HepG2 (cell line): ENCODE results near the gene TP53. TPM values are rescaled to one million over a fixed set of nuclear protein-coding genes. Genes with fewer than 3 reads are reported as not detected.
A peak's percentile ranks its signal among the peaks of the same experiment; 100 is the strongest.

Source experiments
- AGO1 ChIP-seq: fragments of 200-400 bp; formaldehyde crosslinking; IDR thresholded peaks from 2 replicates; pipeline ENCODE4 v1.6.1; 2017; ENCODE audit warnings: mild to moderate bottlenecking, low read depth, low read length, moderate library complexity; ENCODE audit not compliant: poor library complexity, severe bottlenecking
- CBX2 ChIP-seq, 2 experiments: fragments of 200-600 bp in 1 of 2; sonication (generic); formaldehyde crosslinking in 1 of 2; IDR thresholded peaks; 2 replicates each; pipeline versions ENCODE4 v1.7.0 to v1.8.1; 2018 to 2022; ENCODE audit warnings: low read depth in 2 of 2, low read length in 1 of 2, mild to moderate bottlenecking in 1 of 2, missing genetic modification reagents in 1 of 2
- ELF4 ChIP-seq: sonication (generic); formaldehyde crosslinking; IDR thresholded peaks from 2 replicates; pipeline ENCODE4 v1.5.0; 2020; ENCODE audit warnings: missing genetic modification reagents, mild to moderate bottlenecking, moderate library complexity, borderline replicate concordance
- ERF ChIP-seq: IDR thresholded peaks from 2 replicates; pipeline ENCODE4 v1.6.1; 2018; ENCODE audit warnings: missing biosample characterization, missing genetic modification reagents
- HDAC6 ChIP-seq: fragments of 200-600 bp; sonication (generic); IDR thresholded peaks from 2 replicates; pipeline ENCODE4 v1.7.0; 2017; ENCODE audit warnings: mild to moderate bottlenecking, antibody characterized with exemption, low read length, low read depth
- HOMEZ ChIP-seq: IDR thresholded peaks from 2 replicates; pipeline ENCODE4 v1.6.1; 2016; ENCODE audit warnings: low read depth
- LBX2 ChIP-seq: sonication (generic); formaldehyde crosslinking; IDR thresholded peaks from 2 replicates; pipeline ENCODE4 v1.5.0; 2020; ENCODE audit warnings: missing genetic modification reagents, mild to moderate bottlenecking, borderline replicate concordance
- MAFG ChIP-seq: sonication (generic); formaldehyde crosslinking; IDR thresholded peaks from 2 replicates; pipeline ENCODE4 v1.5.1; 2020; ENCODE audit warnings: mild to moderate bottlenecking, missing genetic modification reagents
- MXD1 ChIP-seq: sonication (generic); formaldehyde crosslinking; IDR thresholded peaks from 2 replicates; pipeline ENCODE4 v1.4.0; 2020; ENCODE audit warnings: mild to moderate bottlenecking, missing genetic modification reagents
- NFRKB ChIP-seq: fragments of 450-650 bp; IDR thresholded peaks from 2 replicates; pipeline ENCODE4 v1.6.1; 2017
- RFX3 ChIP-seq: IDR thresholded peaks from 2 replicates; pipeline ENCODE4 v1.6.1; 2016; ENCODE audit warnings: missing biosample characterization, missing genetic modification reagents
- SALL2 ChIP-seq: sonication (generic); formaldehyde crosslinking; IDR thresholded peaks from 2 replicates; pipeline ENCODE4 v1.8.1; 2023; ENCODE audit warnings: mild to moderate bottlenecking, missing genetic modification reagents, inconsistent platforms
- ZHX1 ChIP-seq: sonication (generic); formaldehyde crosslinking; IDR thresholded peaks from 2 replicates; pipeline ENCODE4 v1.8.1; 2022; ENCODE audit warnings: low read depth, mild to moderate bottlenecking, missing genetic modification reagents
- ZKSCAN1 ChIP-seq: fragments of 150-350 bp; IDR thresholded peaks from 2 replicates; pipeline ENCODE4 v1.6.1; 2014; ENCODE audit warnings: low read length
- ZKSCAN5 ChIP-seq: sonication (generic); formaldehyde crosslinking; IDR thresholded peaks from 2 replicates; pipeline ENCODE4 v1.5.1; 2020; ENCODE audit warnings: mild to moderate bottlenecking, missing genetic modification reagents
- ZNF570 ChIP-seq: sonication (generic); formaldehyde crosslinking; IDR thresholded peaks from 2 replicates; pipeline ENCODE4 v1.4.0; 2020; ENCODE audit warnings: mild to moderate bottlenecking, missing genetic modification reagents, borderline replicate concordance
- ZNF713 ChIP-seq: sonication (generic); formaldehyde crosslinking; IDR thresholded peaks from 2 replicates; pipeline ENCODE4 v1.4.0; 2020; ENCODE audit warnings: mild to moderate bottlenecking, missing genetic modification reagents
- ZNF724P ChIP-seq: sonication (generic); formaldehyde crosslinking; IDR thresholded peaks from 2 replicates; pipeline ENCODE4 v1.8.0; 2022; ENCODE audit warnings: missing genetic modification reagents, borderline replicate concordance
- polyA plus RNA-seq, 8 experiments: library from polyadenylated mRNA; depleted of rRNA in 3 of 8; stranded (reverse) in 7 of 8; unstranded in 1 of 8; fragments of >200 nt; fragmentation: Illumina TruSeq in 4 of 8; extraction: Trizol in 4 of 8; gene quantifications; 2 replicates each; pipeline versions ENCODE4 v1.2.1 to v1.2.3, GENCODE V29; 2011 to 2016; ENCODE audit warnings: low read depth in 4 of 8, missing spikeins in 1 of 8, mixed read lengths in 1 of 8; ENCODE audit not compliant: insufficient read depth in 1 of 8
- total RNA-seq, 5 experiments: library from RNA; depleted of rRNA; stranded (reverse); fragments of >200 nt; fragmentation: Illumina TruSeq; extraction: Trizol; gene quantifications; 2 replicates each; pipeline ENCODE4 v1.2.3, GENCODE V29; 2016; ENCODE audit warnings: low read depth in 1 of 5
- TF ChIP-seq, protein P1 (sequence below): sonication (generic); formaldehyde crosslinking; conservative IDR thresholded peaks from 2 replicates; pipeline ENCODE4 v1.8.0; 2022; ENCODE audit warnings: low read depth, missing genetic modification reagents
- TF ChIP-seq, protein P2 (sequence below): sonication (generic); formaldehyde crosslinking; conservative IDR thresholded peaks from 2 replicates; pipeline ENCODE4 v1.4.0; 2020; ENCODE audit warnings: missing genetic modification reagents

TP53 gene
- total and polyA plus RNA-seq, 2 of the 13 experiments (the other 11 are each of a cell fraction or from before 2014, with no cell fraction given), result 17.1 to 29.9 TPM

GRCh38 chr17:7686222-7687071 lies 843 bp downstream of the TP53 start (continued):
- TF ChIP-seq ZHX1 (no peak), HDAC6 (no peak), SALL2 (CRISPR knock-in tag) (peak; percentile 28; the same call in 1 of the 2 replicates), ZNF724P (CRISPR knock-in tag) (no peak), ERF (CRISPR knock-in tag) (0 out of 2 replicates have a peak, but pooled peaks have one; percentile 5), RFX3 (CRISPR knock-in tag) (no peak), AGO1 (no peak), MXD1 (CRISPR knock-in tag) (no peak; the same call in 1 of the 2 replicates), HOMEZ (CRISPR knock-in tag) (no peak; the same call in 1 of the 2 replicates), LBX2 (no peak), ZKSCAN5 (CRISPR knock-in tag) (no peak), MAFG (CRISPR knock-in tag) (no peak), ZNF713 (no peak), ZKSCAN1 (no peak), CBX2 (IDR thresholded peaks at IDR 0.05; ENCODE audit: low read depth, low read length) (no peak), CBX2 (CRISPR knock-in tag; IDR thresholded peaks at IDR 0.05; ENCODE audit: low read depth) (no peak), NFRKB (no peak), ELF4 (CRISPR knock-in tag) (no peak; the same call in 1 of the 2 replicates), ZNF570 (CRISPR knock-in tag) (no peak)
- TF ChIP-seq, protein P1, sequence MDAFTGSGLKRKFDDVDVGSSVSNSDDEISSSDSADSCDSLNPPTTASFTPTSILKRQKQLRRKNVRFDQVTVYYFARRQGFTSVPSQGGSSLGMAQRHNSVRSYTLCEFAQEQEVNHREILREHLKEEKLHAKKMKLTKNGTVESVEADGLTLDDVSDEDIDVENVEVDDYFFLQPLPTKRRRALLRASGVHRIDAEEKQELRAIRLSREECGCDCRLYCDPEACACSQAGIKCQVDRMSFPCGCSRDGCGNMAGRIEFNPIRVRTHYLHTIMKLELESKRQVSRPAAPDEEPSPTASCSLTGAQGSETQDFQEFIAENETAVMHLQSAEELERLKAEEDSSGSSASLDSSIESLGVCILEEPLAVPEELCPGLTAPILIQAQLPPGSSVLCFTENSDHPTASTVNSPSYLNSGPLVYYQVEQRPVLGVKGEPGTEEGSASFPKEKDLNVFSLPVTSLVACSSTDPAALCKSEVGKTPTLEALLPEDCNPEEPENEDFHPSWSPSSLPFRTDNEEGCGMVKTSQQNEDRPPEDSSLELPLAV (CRISPR knock-in tag), result no peak
- TF ChIP-seq, protein P2, sequence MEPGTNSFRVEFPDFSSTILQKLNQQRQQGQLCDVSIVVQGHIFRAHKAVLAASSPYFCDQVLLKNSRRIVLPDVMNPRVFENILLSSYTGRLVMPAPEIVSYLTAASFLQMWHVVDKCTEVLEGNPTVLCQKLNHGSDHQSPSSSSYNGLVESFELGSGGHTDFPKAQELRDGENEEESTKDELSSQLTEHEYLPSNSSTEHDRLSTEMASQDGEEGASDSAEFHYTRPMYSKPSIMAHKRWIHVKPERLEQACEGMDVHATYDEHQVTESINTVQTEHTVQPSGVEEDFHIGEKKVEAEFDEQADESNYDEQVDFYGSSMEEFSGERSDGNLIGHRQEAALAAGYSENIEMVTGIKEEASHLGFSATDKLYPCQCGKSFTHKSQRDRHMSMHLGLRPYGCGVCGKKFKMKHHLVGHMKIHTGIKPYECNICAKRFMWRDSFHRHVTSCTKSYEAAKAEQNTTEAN, result peak; percentile 54; the same call in 1 of the 2 replicates
